ENCODE results near the gene ZNF385C. TPM values are rescaled to one million over a fixed set of nuclear protein-coding genes. Genes with fewer than 3 reads are reported as not detected.

ZNF385C gene
- polyA plus RNA-seq, 1 donor (not counting 4 experiments of a cell fraction or from before 2014, with no cell fraction given) = 0.09 TPM

DNA sequence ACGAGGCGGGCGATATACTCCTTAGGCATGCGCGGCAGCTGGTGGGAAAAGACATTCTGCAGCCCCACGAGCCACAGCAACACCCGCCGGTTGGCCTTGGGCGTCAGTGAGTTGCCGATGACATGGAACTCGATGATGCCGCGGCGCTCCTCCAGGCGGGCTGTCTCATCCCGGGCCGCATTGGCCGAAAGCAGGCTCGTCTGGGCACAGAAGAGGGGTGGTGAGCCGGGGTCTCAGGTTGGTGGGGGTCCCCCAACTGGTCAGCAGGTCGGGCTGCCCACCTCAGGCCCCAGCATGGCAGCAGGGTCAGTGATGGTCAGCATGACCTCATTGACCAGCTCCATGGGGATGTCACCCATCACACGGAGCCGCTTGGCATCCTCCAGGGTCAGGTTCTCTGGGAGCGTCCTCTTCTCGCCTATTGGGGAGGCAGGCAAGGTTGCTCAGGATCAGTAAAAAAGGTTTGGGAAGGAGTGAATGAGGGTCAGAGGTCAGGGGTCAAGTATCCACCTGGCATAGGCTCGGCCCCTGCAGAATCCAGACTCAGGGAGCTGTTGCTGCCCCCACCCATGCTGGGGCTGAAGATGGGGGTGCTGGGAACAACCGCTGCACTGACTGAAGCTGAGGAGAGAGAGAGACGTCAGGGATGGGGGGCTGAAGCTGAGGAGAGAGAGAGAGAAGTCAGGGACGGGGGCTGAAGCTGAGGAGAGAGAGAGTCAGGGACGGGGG, 19.3 kb upstream of the ZNF385C start:
- DNase-seq (ENCODE audit: low read depth, low spot score) = no peak
- no peaks in the 10 kb centered on the region for H3K27me3 ChIP-seq (ENCODE audit: control insufficient read depth, extremely low read depth, insufficient read depth, low read length)
- peaks cover 3% of the 10 kb centered on the region for H3K79me2 ChIP-seq (ENCODE audit: control insufficient read depth, insufficient read depth, low read length)
- peaks cover 18 to 26% of the 10 kb centered on the region in 2 experiments for H3K36me3 ChIP-seq (ENCODE audit: control insufficient read depth in 2 of 2, extremely low read depth in 1 of 2, insufficient read depth in 2 of 2, low read length in 2 of 2)
- dilution Hi-C loops (cut with MboI; ENCODE audit: extremely low pct_ligation_motif_present, low sequenced_read_pairs) = no loop called here
- no peak overlapping the region for H3K4me2 ChIP-seq (ENCODE audit: control insufficient read depth, extremely low read depth, insufficient read depth, low read depth, low read length)
- H4K20me1 ChIP-seq (ENCODE audit: control insufficient read depth, extremely low read depth, insufficient read depth, low read length) = no peaks in the 10 kb centered on the region
- no peak for FAIRE-seq
- peaks cover 29% of the 10 kb centered on the region for H3K4me1 ChIP-seq (ENCODE audit: control insufficient read depth, extremely low read depth, insufficient read depth, low read length)
- TF ChIP-seq, protein P1, sequence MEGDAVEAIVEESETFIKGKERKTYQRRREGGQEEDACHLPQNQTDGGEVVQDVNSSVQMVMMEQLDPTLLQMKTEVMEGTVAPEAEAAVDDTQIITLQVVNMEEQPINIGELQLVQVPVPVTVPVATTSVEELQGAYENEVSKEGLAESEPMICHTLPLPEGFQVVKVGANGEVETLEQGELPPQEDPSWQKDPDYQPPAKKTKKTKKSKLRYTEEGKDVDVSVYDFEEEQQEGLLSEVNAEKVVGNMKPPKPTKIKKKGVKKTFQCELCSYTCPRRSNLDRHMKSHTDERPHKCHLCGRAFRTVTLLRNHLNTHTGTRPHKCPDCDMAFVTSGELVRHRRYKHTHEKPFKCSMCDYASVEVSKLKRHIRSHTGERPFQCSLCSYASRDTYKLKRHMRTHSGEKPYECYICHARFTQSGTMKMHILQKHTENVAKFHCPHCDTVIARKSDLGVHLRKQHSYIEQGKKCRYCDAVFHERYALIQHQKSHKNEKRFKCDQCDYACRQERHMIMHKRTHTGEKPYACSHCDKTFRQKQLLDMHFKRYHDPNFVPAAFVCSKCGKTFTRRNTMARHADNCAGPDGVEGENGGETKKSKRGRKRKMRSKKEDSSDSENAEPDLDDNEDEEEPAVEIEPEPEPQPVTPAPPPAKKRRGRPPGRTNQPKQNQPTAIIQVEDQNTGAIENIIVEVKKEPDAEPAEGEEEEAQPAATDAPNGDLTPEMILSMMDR (optimal IDR thresholded peaks at IDR 0.05 in 1 of 3, IDR thresholded peaks at IDR 0.05 in 1 of 3, conservative IDR thresholded peaks at IDR 0.05 in 1 of 3; ENCODE audit: extremely low read depth in 1 of 3, insufficient read depth in 2 of 3, low read length in 3 of 3) = no peak
- no peak for TF ChIP-seq EZH2 (IDR thresholded peaks at IDR 0.05; ENCODE audit: low read length)
- no peaks in the 10 kb centered on the region for H3K9me3 ChIP-seq (ENCODE audit: control insufficient read depth, low read depth, low read length)
- no peak overlapping the region for H3K27ac ChIP-seq (ENCODE audit: control insufficient read depth, insufficient read depth, low read length)
- no peak overlapping the region for H3K4me3 ChIP-seq (ENCODE audit: control insufficient read depth in 2 of 3, extremely low read depth in 1 of 3, insufficient read depth in 2 of 3, low read depth in 1 of 3, low read length in 3 of 3)
- H2AFZ ChIP-seq (ENCODE audit: control insufficient read depth, low read length) = no peak overlapping the region
- no peaks in the 10 kb centered on the region for H3K9me1 ChIP-seq (ENCODE audit: control insufficient read depth, extremely low read depth, insufficient read depth, low read length)
- no peak overlapping the region for H3K9ac ChIP-seq (ENCODE audit: control insufficient read depth, extremely low read depth, insufficient read depth, low read length)

DNA sequence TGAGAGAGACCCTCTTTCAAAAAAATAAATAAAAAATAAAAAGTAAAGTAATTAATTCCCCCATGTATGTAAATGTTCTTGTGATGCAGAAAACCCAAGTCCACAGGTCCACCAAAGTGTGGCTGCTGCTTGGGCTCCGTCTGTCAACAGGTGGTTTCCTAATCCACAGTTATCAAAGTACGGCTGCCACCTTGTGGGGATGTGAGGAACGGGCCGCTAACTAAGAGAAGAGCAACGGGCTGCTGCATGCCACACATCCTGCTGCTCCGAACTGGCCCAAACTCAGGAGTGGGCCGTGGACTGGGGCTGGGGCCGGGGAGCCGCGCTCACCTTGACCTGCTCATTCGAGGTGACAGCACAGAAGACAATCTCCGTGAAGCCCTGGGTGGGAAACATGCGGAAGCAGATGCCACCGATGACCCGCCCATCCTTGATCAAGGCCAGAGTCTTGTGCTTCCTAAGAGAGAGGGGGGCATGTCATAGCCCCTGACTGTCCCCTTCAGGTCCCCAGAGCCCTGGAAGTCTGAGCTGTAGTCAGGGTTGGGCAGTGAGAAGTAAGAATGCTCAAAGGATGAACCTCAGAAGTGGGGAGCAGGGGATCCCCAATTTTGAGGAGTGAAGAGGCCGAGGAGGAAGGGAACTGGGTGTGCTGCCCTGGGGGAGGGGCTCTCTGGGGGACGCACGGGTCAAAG, 18.6 kb upstream of the ZNF385C start:
- peaks cover 3% of the 10 kb centered on the region for H3K79me2 ChIP-seq (ENCODE audit: control insufficient read depth, insufficient read depth, low read length)
- no peaks in the 10 kb centered on the region for H4K20me1 ChIP-seq (ENCODE audit: control insufficient read depth, extremely low read depth, insufficient read depth, low read length)
- no peak overlapping the region for H3K27ac ChIP-seq (ENCODE audit: control insufficient read depth, insufficient read depth, low read length)
- no peak for TF ChIP-seq EZH2 (IDR thresholded peaks at IDR 0.05; ENCODE audit: low read length)
- TF ChIP-seq, protein P1 (optimal IDR thresholded peaks at IDR 0.05 in 1 of 3, IDR thresholded peaks at IDR 0.05 in 1 of 3, conservative IDR thresholded peaks at IDR 0.05 in 1 of 3; ENCODE audit: extremely low read depth in 1 of 3, insufficient read depth in 2 of 3, low read length in 3 of 3) = peak; percentile 81 to 96 (median 84)
- dilution Hi-C loops (cut with MboI; ENCODE audit: extremely low pct_ligation_motif_present, low sequenced_read_pairs) = no loop called here
- no peak overlapping the region for H3K9ac ChIP-seq (ENCODE audit: control insufficient read depth, extremely low read depth, insufficient read depth, low read length)
- no peak overlapping the region for H3K4me3 ChIP-seq (ENCODE audit: control insufficient read depth in 2 of 3, extremely low read depth in 1 of 3, insufficient read depth in 2 of 3, low read depth in 1 of 3, low read length in 3 of 3)
- no peaks in the 10 kb centered on the region for H3K27me3 ChIP-seq (ENCODE audit: control insufficient read depth, extremely low read depth, insufficient read depth, low read length)
- DNase-seq (ENCODE audit: low read depth, low spot score) (no peak), FAIRE-seq (peak; percentile 86)
- H3K4me2 ChIP-seq (ENCODE audit: control insufficient read depth, extremely low read depth, insufficient read depth, low read depth, low read length) = no peak overlapping the region
- H3K4me1 ChIP-seq (ENCODE audit: control insufficient read depth, extremely low read depth, insufficient read depth, low read length) = peaks cover 28% of the 10 kb centered on the region
- no peaks in the 10 kb centered on the region for H3K9me3 ChIP-seq (ENCODE audit: control insufficient read depth, low read depth, low read length)
- H3K36me3 ChIP-seq (ENCODE audit: control insufficient read depth in 2 of 2, extremely low read depth in 1 of 2, insufficient read depth in 2 of 2, low read length in 2 of 2) = peaks cover 18 to 26% of the 10 kb centered on the region in 2 experiments
- no peak overlapping the region for H2AFZ ChIP-seq (ENCODE audit: control insufficient read depth, low read length)
- no peaks in the 10 kb centered on the region for H3K9me1 ChIP-seq (ENCODE audit: control insufficient read depth, extremely low read depth, insufficient read depth, low read length)
